HEK293 (cell line): Measurements from ENCODE around the gene TTLL11.

Source experiments
- ELK4 ChIP-seq: IDR thresholded peaks from 2 replicates; pipeline ENCODE4 v1.6.1; 2011; ENCODE audit warnings: mild to moderate bottlenecking, low read depth, low read length, borderline replicate concordance
- REST ChIP-seq: fragments of 450-650 bp; formaldehyde crosslinking; IDR thresholded peaks from 2 replicates; pipeline ENCODE4 v1.5.1; 2016; ENCODE audit warnings: missing biosample characterization, missing genetic modification characterization
- TRIM28 ChIP-seq: IDR thresholded peaks from 2 replicates; pipeline ENCODE4 v1.6.1; 2011; ENCODE audit warnings: low read length, control low read depth, borderline replicate concordance
- YY1 ChIP-seq: fragments of 450-650 bp; formaldehyde crosslinking; IDR thresholded peaks from 2 replicates; pipeline ENCODE4 v1.5.1; 2018; ENCODE audit warnings: missing biosample characterization, missing genetic modification characterization
- ZBTB7A ChIP-seq: fragments of 450-650 bp; formaldehyde crosslinking; IDR thresholded peaks from 2 replicates; pipeline ENCODE4 v1.5.1; 2016; ENCODE audit warnings: low read depth, missing biosample characterization, missing genetic modification characterization
- ZBTB8A ChIP-seq: fragments of 450-650 bp; formaldehyde crosslinking; IDR thresholded peaks from 2 replicates; pipeline ENCODE4 v1.5.1; 2016; ENCODE audit warnings: missing biosample characterization, missing genetic modification characterization
- ZNF274 ChIP-seq, 2 experiments: fragments of 200-500 bp in 1 of 2; fragments of 450-650 bp in 1 of 2; sonication (Bioruptor generic) in 1 of 2; formaldehyde crosslinking in 1 of 2; IDR thresholded peaks; 2 replicates each; pipeline versions ENCODE4 v1.5.1 to v1.6.1; 2014 to 2016; ENCODE audit warnings: borderline replicate concordance in 1 of 2, inconsistent platforms in 1 of 2, low read length in 1 of 2, missing biosample characterization in 1 of 2, missing genetic modification characterization in 1 of 2
- ZNF621 ChIP-seq: fragments of 450-650 bp; formaldehyde crosslinking; IDR thresholded peaks from 2 replicates; pipeline ENCODE4 v1.5.1; 2017; ENCODE audit warnings: missing biosample characterization, missing genetic modification characterization
- ZNF777 ChIP-seq: fragments of 450-650 bp; formaldehyde crosslinking; IDR thresholded peaks from 2 replicates; pipeline ENCODE4 v1.5.1; 2017; ENCODE audit warnings: missing biosample characterization, missing genetic modification characterization, borderline replicate concordance
- TF ChIP-seq, protein P1 (sequence below): fragments of 450-650 bp; formaldehyde crosslinking; IDR thresholded peaks from 2 replicates; pipeline ENCODE4 v1.5.1; 2016; ENCODE audit warnings: missing biosample characterization, missing genetic modification characterization, low read depth
- TF ChIP-seq, protein P2 (sequence below): fragments of 450-650 bp; formaldehyde crosslinking; IDR thresholded peaks from 2 replicates; pipeline ENCODE4 v1.5.1; 2016; ENCODE audit warnings: missing biosample characterization, missing genetic modification characterization

- TF ChIP-seq, protein P1, sequence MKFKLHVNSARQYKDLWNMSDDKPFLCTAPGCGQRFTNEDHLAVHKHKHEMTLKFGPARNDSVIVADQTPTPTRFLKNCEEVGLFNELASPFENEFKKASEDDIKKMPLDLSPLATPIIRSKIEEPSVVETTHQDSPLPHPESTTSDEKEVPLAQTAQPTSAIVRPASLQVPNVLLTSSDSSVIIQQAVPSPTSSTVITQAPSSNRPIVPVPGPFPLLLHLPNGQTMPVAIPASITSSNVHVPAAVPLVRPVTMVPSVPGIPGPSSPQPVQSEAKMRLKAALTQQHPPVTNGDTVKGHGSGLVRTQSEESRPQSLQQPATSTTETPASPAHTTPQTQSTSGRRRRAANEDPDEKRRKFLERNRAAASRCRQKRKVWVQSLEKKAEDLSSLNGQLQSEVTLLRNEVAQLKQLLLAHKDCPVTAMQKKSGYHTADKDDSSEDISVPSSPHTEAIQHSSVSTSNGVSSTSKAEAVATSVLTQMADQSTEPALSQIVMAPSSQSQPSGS (tag by site-specific recombination) = no peak
- TF ChIP-seq, protein P2, sequence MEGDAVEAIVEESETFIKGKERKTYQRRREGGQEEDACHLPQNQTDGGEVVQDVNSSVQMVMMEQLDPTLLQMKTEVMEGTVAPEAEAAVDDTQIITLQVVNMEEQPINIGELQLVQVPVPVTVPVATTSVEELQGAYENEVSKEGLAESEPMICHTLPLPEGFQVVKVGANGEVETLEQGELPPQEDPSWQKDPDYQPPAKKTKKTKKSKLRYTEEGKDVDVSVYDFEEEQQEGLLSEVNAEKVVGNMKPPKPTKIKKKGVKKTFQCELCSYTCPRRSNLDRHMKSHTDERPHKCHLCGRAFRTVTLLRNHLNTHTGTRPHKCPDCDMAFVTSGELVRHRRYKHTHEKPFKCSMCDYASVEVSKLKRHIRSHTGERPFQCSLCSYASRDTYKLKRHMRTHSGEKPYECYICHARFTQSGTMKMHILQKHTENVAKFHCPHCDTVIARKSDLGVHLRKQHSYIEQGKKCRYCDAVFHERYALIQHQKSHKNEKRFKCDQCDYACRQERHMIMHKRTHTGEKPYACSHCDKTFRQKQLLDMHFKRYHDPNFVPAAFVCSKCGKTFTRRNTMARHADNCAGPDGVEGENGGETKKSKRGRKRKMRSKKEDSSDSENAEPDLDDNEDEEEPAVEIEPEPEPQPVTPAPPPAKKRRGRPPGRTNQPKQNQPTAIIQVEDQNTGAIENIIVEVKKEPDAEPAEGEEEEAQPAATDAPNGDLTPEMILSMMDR (tag by site-specific recombination) = no peak
- TF ChIP-seq ZBTB8A (tag by site-specific recombination) = no peak
- TF ChIP-seq ELK4 = no peak
- no peak for TF ChIP-seq ZNF621 (tag by site-specific recombination)
- no peak for TF ChIP-seq YY1 (tag by site-specific recombination)
- TF ChIP-seq TRIM28 = no peak
- no peak for TF ChIP-seq REST
- no peak for TF ChIP-seq ZBTB7A (tag by site-specific recombination)
- no peak for TF ChIP-seq ZNF777 (tag by site-specific recombination)
- no peak for TF ChIP-seq ZNF274 (IDR thresholded peaks at IDR 0.05; ENCODE audit: low read length)
- no peak for TF ChIP-seq ZNF274 (tag by site-specific recombination; IDR thresholded peaks at IDR 0.05; ENCODE audit: borderline replicate concordance)
Measured at GRCh38 chr9:122124528-122124927, 31.4 kb upstream of the TTLL11 start.
